Posterior cingulate gyrus (tissue), 11 donors: Measurements from ENCODE around the gene KIF4B.

Experiments
- DNase-seq, 10 donors: peaks; one replicate each; pipeline versions ENCODE4 v3.0.0 to v3.0.0-alpha.2; 2020 to 2021; ENCODE audit warnings: mixed read lengths in 3 of 10
- intact Hi-C: fragments of 100-400 bp; cut with DNase I; formaldehyde crosslinking; loops from one replicate; pipeline ENCODE4 v1.15.1; 2023

KIF4B gene

DNA sequence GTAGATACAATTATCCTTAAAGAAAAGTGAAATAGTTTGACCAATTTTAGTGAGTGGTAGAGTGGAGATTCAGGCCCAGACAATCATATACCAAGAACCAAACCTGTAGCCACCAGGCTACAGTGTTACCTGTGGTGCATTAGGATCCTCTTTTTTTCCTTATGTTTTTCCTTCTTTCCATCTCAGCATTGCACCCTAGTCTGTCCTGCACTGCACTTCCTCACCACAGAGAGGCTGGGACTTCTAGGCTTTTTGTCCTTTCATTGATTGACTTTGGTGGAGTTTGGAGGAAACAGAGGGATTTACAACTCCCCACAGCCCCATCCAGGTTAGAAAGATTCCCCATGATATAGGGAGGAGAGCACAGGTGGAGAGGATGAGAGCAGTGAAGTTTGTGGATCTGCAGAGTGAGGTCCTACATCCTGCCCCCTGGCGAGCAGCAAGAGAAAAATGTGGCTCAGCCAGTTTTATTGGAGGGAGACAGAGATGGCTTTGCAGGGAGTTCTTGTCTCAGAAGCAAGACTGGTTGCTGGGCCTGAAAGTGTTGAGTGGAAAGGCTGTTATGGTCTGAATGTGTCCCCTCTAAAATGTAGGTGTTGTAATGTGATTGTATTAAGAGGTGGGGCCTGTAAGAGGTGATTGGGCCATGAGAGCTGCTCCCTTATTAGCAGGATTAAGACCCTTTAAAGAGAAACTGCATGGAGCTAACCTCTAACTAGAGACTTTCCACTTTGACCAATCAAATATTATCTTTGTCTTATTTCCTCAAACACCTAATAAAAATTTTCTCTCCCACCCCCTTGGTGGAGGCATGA lies 36.2 kb downstream of the KIF4B start:
- intact Hi-C loops, result no loop called here
- DNase-seq, result no peak

DNA sequence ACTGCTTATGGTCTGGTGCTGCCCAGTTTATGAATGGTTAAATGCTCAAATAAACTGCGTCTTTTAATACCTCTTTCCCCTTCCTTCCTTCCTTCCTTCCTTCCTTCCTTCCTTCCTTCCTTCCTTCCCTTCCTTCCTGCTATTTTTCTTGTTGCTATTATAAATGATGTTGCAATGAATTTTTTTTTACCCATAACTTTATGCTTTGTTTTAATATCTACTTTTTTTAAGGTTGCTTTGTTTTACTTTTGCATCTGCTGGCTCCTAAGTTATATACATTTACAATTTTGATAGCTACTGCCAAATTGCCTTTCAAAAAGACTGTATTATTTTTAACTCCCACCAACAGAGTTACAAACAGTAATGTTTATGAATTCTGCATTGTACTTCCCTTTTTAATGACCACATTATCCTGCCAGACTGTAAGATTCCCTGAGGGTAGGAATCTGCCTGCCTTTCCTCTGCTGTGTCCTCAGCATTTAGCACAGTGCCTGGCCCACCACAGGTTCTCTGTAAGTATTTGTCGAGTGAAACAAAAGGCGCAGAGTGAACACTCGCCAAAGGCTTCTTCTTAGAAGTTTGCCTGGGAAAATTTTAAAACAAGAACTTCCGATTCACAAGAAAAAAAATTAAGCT lies 36.9 kb downstream of the KIF4B start:
- intact Hi-C loops, result no loop called here
- no peak for DNase-seq

DNA sequence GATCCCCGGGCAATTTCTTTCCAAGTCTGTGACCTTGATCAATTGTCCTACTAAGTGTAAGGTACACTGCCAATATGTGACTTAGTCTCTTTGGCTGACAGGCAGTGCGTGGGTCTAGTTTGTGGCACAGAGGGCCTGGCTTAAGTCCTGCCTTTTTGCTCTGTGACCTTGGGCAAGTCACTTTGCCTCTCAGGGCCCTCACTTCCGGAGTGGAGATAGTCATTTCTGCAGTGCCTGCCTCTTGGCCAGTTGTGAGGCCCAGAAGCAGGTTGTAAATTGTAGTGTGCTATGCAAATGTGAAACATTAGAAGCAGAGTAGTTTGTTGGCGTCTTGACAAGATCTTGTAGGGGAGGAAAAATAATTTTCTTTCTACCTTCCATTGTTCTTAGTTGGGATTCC lies 39.0 kb downstream of the KIF4B start:
- intact Hi-C loops, result no loop called here
- no peak for DNase-seq

DNA sequence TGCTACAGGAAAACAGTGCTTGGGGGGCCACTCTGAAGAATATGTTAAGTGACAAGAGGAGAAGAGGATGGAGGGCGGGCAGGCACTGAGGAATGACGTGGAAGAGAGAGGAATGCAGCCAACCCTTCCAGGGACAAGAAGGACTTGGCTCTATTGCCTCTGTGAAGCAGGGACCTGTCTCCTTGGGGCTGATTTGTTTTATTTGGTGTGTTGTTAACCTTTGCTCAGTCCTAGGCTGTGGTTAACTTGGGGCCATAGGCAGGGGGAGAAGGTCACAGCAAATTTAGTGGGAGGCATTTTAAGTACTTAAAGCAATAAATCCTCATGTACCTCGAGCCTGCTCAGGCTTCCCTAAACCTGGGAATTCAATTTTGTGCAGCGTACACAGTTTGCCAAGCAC lies 39.9 kb downstream of the KIF4B start:
- intact Hi-C loops, result no loop called here
- DNase-seq, result no peak

DNA sequence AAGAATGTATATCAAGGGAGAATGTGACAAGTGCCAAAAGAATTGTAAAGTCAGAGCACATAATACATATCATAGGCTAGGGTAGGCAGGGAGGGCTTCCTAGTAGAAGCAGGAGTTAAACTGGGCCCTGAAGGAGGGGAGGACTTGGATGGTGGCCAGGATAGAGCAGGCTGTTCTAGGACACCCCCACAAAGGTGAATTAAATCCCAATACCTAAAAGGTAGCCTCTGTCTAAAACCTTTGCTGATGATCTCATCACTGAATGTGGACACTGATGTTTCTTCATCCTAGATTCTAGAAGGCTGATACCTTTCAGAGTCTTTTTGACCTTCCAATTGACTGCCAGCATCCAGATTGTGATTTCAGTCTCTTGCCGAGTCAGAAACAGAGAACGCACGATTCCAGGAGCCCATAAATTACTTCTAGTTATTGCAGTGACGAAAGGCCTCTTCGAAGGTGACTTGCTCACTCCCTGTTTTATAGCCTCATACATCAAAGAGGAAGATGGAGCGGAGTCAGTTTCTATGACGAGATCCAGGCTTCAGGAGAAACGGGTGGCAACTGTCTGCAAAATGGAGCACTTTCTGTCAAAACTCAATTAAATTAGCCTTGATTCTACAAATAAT lies 43.2 kb downstream of the KIF4B start:
- no peak for DNase-seq
- intact Hi-C loops, result no loop called here

DNA sequence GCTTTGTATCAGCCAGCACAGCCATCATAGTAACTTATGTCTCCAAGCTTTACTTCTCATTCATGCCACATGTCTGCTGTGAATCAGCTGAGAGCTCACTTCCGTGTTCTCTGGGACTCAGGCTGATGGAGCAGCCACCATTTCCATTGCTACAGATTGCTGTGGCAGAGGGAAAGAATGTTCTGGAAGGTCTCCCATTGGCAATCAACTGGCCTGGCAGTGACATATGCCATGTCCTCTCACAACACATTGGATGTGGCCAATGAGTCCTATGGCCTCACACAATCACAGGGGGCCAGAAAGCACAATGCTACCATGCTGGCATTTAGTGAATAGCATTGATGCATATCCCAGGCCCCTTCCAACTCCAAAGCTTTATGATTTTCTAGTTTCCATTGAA lies 44.1 kb downstream of the KIF4B start:
- DNase-seq, result no peak
- intact Hi-C loops, result no loop called here

DNA sequence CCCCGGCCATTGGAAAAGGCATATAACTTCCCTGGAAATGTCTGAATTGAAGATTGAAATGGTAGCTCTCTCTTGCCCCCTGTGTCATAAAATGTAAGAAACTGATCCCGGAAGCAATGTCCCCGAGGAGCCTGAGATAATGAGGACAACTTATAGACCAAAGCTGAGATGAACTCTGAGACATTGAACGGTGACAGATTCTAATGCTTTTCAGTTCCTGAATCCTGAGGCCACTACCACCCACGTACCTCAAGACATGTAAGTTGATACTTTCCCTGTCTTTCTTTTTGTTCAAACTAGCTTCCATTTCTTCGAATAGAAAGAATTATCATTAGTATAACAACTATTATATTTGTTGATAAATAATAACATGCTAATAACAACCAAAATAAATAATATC lies 51.0 kb downstream of the KIF4B start:
- intact Hi-C loops, result no loop called here
- no peak for DNase-seq

DNA sequence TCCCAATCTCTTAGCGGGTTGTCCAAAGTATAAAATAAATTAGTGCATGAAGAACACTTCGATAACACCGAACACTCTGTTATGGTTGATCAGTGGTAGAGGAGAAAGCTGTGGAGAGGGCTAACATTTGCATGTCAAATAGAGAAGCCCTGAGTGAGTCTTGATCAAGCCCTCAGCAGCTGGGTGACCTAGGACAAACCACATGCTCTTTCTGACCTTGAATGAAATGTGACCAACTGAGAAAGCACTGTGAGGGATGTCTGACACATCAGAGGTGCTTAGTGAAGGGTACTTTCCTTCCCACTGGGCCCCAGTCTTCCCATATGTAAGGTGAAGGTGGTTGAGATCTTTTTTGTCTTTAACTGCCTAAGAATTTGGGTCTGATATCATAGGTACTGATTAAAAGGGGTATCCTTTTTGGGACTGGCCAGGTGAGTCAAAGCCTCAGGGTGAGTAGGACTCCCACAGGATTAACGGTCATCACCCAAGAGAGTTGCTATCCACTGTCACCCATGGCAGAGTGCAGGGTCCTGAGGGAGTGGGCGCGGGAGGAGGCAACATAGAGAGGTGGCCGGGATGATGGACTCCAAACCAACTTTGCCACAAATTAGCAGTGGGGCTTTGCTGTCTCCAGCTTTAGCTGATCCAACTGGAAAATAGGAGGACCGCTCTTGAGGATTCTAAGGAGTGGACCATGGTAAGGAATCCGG lies 53.5 kb downstream of the KIF4B start:
- intact Hi-C loops, result no loop called here
- DNase-seq, result no peak
